Prostate gland (tissue), 2 donors: Measurements from ENCODE around the gene UAP1L1. TPM values are rescaled to one million over a fixed set of nuclear protein-coding genes. Genes with fewer than 3 reads are reported as not detected.

Experiments
- DNase-seq: peaks from one replicate; pipeline ENCODE4 v3.0.0-alpha.2; 2019; ENCODE audit warnings: low spot score
- H3K27ac ChIP-seq, 2 donors: fragments of 200-600 bp; sonication (generic); 2 replicates each; pipeline ENCODE4 v1.5.1; 2017 to 2019
- H3K27me3 ChIP-seq: fragments of 200-600 bp; sonication (generic); replicated peaks from 2 replicates; pipeline ENCODE4 v1.5.1; 2019; ENCODE audit not compliant: insufficient read depth
- H3K36me3 ChIP-seq, 2 donors: fragments of 200-600 bp; sonication (generic); 1 replicate in 1 of 2; 2 replicates in 1 of 2; pipeline versions ENCODE4 v1.5.1 to v1.8.1; 2017 to 2019
- H3K4me1 ChIP-seq: fragments of 200-600 bp; sonication (generic); replicated peaks from 2 replicates; pipeline ENCODE4 v1.5.1; 2019
- H3K4me3 ChIP-seq, 2 donors: fragments of 200-600 bp; sonication (generic); 2 replicates each; pipeline ENCODE4 v1.5.1; 2017 to 2019
- H3K9me3 ChIP-seq: fragments of 200-600 bp; sonication (generic); 2 replicates; pipeline ENCODE4 v1.5.1; 2017
- POLR2A ChIP-seq: fragments of 450-650 bp; IDR thresholded peaks from one replicate; pipeline ENCODE4 v1.6.1; 2016; ENCODE audit warnings: antibody characterized with exemption, mild to moderate bottlenecking
- POLR2AphosphoS5 ChIP-seq: sonication (generic); formaldehyde crosslinking; IDR thresholded peaks from one replicate; pipeline ENCODE4 v1.6.1; 2017; ENCODE audit warnings: antibody characterized with exemption
- WGBS: methylation state at CpG from one replicate; pipeline ENCODE4 v1.1.5; 2018; 5-methylcytosine and 5-hydroxymethylcytosine counted together
- intact Hi-C: fragments of 100-400 bp; cut with DNase I; formaldehyde crosslinking; loops from one replicate; pipeline ENCODE4 v1.14.2; 2022
- total RNA-seq, 2 donors: library from RNA; depleted of rRNA; stranded (reverse); fragments of >200 nt; gene quantifications; one replicate each; pipeline ENCODE4 v1.1.0, GENCODE V29; 2016
- TF ChIP-seq, protein P1 (sequence below), 4 experiments: fragments of 200-600 bp in 2 of 4; fragments of 450-650 bp in 2 of 4; sonication (generic) in 2 of 4; IDR thresholded peaks; 1 replicate in 3 of 4; 2 replicates in 1 of 4; pipeline ENCODE4 v1.5.1; 2016 to 2019; ENCODE audit warnings: antibody characterized with exemption in 4 of 4, mild to moderate bottlenecking in 2 of 4, moderate library complexity in 2 of 4

The UAP1L1 gene
- total RNA-seq, 2 donors from 2014 or later = 8.2 to 19.9 TPM

DNA sequence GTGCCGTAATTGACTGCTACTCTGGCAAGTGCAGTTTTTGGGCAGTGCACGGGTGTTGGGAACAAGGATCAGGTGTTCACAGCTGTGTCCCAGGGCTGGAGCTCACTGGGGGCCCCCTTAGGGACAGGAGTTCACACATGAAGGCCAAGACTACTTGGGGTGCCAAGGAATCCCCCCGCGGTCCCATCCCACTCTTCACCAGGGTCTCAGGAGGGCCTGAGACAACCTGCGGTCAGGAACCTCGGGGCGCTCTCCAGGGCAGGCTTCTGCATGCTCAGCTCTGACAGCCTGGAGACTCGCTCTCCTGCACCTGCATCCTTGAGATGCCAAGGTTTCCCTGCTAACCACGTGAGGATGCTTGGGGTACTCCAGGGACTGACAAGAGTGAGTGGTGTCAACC is 7.2 kb downstream of the UAP1L1 start:
- no peaks in the 10 kb centered on the region for H3K36me3 ChIP-seq
- H3K27me3 ChIP-seq = no peaks in the 10 kb centered on the region
- intact Hi-C loops = no loop called here
- TF ChIP-seq POLR2A = no peak
- no peak for TF ChIP-seq POLR2AphosphoS5
- TF ChIP-seq, protein P1, sequence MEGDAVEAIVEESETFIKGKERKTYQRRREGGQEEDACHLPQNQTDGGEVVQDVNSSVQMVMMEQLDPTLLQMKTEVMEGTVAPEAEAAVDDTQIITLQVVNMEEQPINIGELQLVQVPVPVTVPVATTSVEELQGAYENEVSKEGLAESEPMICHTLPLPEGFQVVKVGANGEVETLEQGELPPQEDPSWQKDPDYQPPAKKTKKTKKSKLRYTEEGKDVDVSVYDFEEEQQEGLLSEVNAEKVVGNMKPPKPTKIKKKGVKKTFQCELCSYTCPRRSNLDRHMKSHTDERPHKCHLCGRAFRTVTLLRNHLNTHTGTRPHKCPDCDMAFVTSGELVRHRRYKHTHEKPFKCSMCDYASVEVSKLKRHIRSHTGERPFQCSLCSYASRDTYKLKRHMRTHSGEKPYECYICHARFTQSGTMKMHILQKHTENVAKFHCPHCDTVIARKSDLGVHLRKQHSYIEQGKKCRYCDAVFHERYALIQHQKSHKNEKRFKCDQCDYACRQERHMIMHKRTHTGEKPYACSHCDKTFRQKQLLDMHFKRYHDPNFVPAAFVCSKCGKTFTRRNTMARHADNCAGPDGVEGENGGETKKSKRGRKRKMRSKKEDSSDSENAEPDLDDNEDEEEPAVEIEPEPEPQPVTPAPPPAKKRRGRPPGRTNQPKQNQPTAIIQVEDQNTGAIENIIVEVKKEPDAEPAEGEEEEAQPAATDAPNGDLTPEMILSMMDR (IDR thresholded peaks at IDR 0.05) = no peak
- H3K4me1 ChIP-seq = peaks cover 4% of the 10 kb centered on the region
- WGBS = 75% methylated on average over 9 of the region's 9 CpGs
- no peak for DNase-seq
- no peak overlapping the region for H3K27ac ChIP-seq
- H3K9me3 ChIP-seq = no peaks in the 10 kb centered on the region
- no peak overlapping the region for H3K4me3 ChIP-seq

DNA sequence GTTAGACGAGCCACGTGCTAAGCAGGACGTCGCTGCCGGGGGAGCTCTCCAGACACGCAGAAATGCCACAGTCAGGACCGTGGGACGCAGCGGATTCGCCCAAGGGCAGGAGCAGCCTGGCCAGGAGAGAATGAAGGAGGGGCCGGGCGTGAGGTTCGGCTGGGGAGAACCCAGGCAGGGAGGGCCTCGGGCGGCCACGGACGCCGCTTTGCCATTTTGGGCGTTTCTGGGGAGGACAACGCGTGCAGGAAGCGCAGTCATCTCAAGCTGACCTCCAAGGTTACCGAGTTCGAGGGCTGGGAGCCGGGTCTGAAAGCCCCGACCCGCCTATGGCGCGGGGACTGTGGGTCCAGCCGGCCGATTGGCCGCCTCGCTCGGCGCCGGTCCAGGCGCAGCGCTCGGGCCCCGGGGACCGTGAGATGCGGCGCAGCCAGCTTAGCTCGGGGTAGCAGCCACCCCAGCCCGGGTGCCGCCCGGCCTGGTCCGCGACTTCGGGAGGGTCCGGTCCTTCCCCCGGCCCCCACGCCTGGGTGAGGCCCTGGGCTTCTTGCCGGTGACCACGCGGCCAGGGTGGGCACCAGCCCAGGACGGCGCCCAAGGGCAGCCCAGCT is 8.7 kb downstream of the UAP1L1 start:
- H3K27ac ChIP-seq = peak overlapping the region; percentile 91 to 92
- peaks cover 8% of the 10 kb centered on the region for H3K4me1 ChIP-seq
- peak overlapping the region; percentile 81 to 89 for H3K4me3 ChIP-seq
- H3K27me3 ChIP-seq = no peaks in the 10 kb centered on the region
- DNase-seq = no peak
- under 1% methylated on average over 41 of the region's 58 CpGs for WGBS
- intact Hi-C loops = no loop called here
- no peak for TF ChIP-seq POLR2AphosphoS5
- no peaks in the 10 kb centered on the region for H3K9me3 ChIP-seq
- no peaks in the 10 kb centered on the region for H3K36me3 ChIP-seq

DNA sequence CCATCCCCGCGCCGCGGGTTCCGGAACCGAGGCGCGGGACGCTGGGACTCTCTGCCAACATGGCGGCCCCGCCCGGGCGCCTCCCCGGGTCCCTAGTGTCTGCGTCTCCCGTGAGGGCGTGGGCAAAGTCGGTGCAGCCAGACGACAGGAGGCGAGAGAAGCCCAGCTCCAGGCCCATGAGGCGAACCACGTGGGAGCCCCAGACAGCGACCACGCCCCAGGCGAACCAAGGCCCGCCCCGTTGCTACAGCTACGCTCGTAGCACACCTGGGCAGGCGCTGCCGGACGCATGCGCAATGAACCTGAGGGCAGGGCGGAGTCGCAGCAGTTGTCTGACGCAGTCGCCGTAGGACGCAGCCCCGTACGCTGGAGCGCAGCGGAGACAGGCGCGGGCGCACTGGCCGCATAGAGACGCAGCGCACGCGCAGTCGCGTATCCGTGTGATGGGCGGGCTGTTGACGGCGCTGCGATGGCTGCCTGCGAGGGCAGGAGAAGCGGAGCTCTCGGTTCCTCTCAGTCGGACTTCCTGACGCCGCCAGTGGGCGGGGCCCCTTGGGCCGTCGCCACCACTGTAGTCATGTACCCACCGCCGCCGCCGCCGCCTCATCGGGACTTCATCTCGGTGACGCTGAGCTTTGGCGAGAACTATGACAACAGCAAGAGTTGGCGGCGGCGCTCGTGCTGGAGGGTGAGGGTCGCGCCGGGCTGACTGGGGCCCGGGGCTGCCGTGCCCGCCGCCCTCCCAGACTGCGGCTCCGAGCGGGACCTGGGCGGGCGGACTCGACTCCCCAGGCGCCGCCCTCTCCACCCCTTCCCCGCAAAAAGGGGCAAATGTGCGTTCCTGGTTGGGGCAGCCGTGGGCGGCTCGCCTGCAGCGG is 9.5 kb downstream of the UAP1L1 start, which contains the start of gene MAN1B1:
Gene MAN1B1, plus strand, starts transcription at position 455 of the 878 bp plus-strand sequence. Its CDS starts 15 bp downstream, at position 470.
- H3K4me3 ChIP-seq = peak within 1 kb of the TSS; percentile 81 to 89
- TF ChIP-seq POLR2AphosphoS5 = peak; percentile 100
- TF ChIP-seq POLR2A = peak; percentile 63
- TF ChIP-seq, protein P1 (IDR thresholded peaks at IDR 0.05) = peak in 2 of 4 experiments; percentile 25 to 29
- H3K27ac ChIP-seq = peak within 1 kb of the TSS; percentile 91 to 92
- H3K4me1 ChIP-seq = peaks cover 8% of the 10 kb centered on the region
- H3K27me3 ChIP-seq = no peaks in the 10 kb centered on the region
- intact Hi-C loops = no loop called here
- DNase-seq = peak; percentile 99
- H3K9me3 ChIP-seq = no peaks in the 10 kb centered on the region
- under 1% methylated on average over 66 of the region's 101 CpGs for WGBS
- H3K36me3 ChIP-seq = no peaks in the 10 kb centered on the region

DNA sequence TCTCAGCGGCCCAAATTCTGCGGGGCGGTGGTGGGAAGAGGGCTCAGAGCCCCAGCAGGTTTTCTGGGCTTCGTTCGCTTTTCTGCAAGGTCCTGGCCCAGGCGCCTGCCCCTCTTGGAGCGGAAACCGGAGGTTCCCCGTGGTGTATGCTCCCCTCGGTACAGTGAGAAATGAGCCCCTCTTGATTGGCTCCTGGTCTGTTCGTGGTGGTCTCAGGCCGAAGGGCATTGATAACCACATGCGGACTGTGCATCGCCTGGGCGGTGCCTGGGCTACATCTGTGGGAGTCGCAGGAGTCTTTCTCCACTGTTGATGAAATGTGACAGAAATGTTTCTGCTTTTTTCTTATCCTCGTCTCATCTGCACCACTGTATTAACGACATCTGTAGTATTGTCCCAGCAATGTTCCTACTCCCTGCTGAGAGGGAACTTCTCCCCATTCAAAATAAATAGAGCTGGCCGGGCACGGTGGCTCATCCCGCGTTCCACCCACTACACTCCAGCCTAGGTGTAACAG is 10.2 kb downstream of the UAP1L1 start:
- 7% methylated on average over 22 of the region's 22 CpGs for WGBS
- Histone ChIP-seq H3K27me3 (no peaks in the 10 kb centered on the region), H3K27ac (peak overlapping the region; percentile 91 to 92), H3K4me1 (peaks cover 8% of the 10 kb centered on the region), H3K4me3 (peak overlapping the region; percentile 81 to 89), H3K9me3 (no peaks in the 10 kb centered on the region), H3K36me3 (no peaks in the 10 kb centered on the region)
- no peak for DNase-seq
- TF ChIP-seq POLR2A (no peak), POLR2AphosphoS5 (no peak)
- TF ChIP-seq, protein P1 (IDR thresholded peaks at IDR 0.05) = no peak
- intact Hi-C loops = no loop called here

DNA sequence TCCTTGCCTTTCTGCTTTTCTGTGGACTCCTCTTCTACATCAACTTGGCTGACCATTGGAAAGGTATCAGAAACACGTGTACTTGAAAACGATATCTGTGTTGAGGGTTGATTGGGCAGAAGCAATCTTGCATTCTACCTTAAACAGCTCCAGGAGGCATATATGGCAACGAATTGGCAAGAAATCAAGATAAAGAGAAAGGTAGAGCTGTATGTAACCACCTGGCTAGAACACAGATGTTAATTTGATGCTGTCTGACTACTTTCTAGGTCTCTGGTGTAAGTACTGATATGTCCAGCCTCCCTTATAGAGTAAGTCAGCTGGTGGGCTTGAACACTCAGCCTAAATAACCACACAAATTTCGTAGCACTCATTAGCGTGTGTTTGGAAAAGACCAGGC is 10.8 kb downstream of the UAP1L1 start:
- 83% methylated on average over 5 of the region's 5 CpGs for WGBS

More for the DNA sequence above, 10.8 kb downstream of the UAP1L1 start:
- Histone ChIP-seq H3K27me3 (no peaks in the 10 kb centered on the region), H3K36me3 (no peaks in the 10 kb centered on the region), H3K27ac (no peak overlapping the region), H3K4me1 (peaks cover 8% of the 10 kb centered on the region), H3K9me3 (no peaks in the 10 kb centered on the region), H3K4me3 (no peak overlapping the region)
- DNase-seq = no peak
- TF ChIP-seq, protein P1 (IDR thresholded peaks at IDR 0.05) = no peak
- TF ChIP-seq POLR2A = no peak
- TF ChIP-seq POLR2AphosphoS5 = no peak
- intact Hi-C loops = no loop called here
